NCI-H1048 (cell line): ENCODE results near the gene CCNH.

Source experiments
- DNase-seq: peaks from one replicate; lab custom pipeline; 2025; lab: John Stamatoyannopoulos, UW

CCNH gene

DNA sequence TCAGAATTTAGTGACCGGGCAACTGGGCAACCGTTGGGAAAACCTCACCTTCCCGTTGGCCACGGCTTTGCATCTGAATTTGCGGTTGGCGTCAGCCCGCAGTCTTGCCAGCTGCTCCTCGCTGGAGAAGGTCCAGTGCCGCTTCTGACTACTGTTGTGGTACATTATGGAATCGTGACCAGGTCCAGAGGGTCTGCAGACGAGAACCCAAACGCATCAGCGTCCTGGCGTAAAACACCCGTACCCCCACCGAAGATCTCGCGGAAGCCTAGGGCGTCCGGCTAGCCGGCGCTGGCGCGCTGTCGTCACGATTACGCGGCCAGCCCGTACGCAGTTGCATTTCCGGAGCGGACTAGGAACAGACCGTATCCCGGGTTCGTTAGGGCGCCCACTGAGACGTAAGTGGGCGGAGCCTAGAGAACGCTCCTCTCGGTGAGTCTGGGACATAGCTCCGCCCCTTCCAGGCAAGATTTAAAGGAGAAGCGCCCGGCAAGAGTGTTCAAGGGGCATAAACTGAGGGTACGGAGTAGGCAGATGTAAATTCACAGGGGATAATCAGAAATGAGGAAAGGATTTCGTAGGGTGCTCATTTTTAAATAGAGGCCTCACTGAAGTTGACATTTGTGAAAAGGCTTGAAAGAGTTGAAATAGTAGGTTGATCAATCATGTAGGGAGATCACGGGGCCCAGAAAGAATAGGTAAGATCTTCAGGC is at the start of gene CCNH:
CCNH (minus strand) TSS at position 301 of the 713 bp plus-strand sequence; CDS start at position 165, 136 bp downstream.
- peak; percentile 95 for DNase-seq

DNA sequence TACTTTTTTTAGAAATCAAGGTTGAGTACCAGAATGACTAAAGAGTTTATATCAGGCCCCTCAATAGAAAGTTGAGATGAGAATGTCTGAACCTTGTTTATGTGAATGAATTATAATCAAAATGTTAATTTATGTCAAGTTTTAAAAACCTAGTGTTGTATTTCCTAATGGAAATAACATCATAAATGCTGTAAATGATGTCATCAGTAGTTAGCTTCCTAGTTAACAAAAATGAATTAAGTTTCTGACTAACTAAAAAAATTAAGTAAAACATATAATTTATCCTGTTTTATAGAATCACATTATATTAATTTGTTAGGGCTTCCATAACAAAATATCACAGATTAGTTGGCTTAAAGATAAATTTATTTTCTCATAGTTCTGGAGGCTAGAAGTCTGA is 45.0 kb upstream of the CCNH start:
- no peak for DNase-seq

DNA sequence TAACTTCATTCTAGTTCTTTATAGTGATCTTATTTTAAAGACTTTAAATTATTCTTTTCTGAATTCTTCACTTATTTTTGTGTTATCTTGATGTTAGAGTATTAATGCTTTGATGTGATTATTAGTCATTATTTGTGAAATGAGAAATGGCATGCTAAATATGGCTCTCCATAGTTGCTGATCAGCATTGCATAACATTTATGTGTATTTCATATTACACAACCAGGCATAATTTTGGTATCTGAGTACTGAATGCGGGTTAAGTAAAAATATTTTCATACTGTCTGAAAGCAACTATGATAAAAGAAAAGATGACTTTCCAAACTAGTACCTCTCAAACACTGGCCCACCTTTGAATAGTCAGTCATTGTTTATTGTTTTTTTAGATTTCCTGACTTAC is 41.1 kb upstream of the CCNH start:
- no peak for DNase-seq

DNA sequence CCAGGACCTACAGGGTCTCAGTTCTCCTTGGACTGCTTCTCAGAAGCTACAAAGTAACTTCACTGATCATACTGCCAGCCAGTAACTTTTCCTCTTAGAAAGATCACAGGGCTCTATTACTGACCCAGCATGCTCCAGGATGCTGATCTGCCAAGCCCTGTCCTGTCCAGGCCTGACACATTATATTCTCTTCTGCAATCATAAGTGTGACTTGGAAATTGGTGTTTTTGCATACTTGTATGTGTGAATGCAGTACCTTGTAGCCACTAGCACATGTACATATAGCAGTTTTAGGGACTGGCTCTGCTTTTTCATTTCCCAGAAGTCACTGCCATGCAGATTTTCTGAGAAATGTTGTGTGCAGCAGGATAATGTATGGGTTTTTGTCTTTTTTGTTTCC is 40.1 kb upstream of the CCNH start:
- DNase-seq, result no peak

DNA sequence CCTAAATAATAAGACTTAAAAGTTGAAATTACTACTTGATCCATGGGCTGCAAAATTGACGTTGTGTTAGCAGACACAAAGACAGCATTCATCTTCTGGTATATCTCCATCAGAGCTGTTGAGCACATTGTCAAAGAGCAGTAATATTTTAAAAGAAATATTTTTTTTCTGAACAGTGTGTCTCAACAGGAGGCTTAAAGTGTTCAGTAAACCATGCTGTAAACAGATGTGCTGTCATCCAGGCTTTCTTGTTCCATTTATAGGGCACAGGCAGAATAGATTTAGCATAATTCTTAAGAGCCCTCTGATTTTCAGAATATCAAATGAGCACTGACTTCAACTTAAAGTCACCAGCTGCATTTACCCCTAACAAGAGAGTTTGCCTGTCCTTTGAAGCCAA is 29.7 kb upstream of the CCNH start:
- no peak for DNase-seq

DNA sequence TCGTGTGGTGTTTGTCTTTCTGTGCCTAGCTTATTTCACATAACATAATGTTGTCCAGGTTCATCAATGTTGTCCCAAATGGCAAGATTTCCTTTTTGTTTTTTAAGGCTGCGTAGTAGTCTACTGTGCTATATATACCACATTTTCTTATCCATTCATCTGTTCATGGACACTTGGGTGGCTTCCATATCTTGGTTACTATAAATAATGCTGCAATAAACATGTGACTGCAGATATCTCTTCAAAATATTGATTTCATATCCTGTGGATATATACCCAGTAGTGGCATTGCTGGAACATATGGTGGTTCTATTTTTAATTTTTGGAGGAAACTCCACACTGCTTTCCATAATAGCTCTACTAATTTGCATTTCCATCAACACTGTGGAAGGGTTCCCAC is 25.5 kb upstream of the CCNH start:
- DNase-seq, result no peak

DNA sequence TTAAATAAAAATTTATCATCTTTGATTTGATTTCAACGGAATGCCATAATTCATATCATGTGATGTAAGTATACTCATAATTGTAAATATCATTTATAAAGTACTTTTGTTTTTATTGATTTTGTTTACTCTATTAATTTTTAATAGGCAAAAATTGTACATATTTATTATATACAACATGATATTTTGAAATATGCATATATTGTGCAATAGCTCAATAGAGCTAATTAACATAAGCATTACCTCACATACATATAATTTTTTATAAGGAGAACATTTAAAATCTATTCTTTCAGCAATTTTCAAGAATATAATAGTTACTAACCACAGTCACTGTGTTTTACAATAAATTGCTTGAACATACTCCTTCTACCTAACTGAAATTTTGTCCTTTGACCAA is 25.0 kb upstream of the CCNH start:
- no peak for DNase-seq

DNA sequence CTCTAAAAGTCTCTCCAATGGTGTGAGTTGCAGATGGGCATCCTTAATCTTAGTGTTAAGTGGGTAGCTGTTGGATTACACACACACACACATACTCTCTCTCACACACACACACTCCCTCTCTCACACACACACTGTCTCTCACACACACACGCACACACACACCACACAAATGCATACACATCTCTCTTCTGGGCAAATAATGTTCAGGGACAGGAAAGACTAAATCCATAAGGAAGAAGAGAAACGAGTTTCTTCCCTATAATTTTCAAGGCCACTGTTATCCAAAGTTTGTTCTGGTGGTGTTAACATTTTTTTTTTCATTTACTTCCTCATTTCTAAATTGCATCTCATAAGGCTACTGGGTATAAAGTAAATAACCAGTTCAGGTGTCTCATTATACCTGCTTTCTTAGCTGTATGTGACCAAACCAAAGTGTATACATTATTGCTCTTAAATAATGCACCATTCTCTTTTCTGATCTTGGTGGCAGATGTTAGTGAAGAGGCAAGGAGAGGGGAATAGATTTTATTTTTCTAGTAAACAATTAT is 22.5 kb upstream of the CCNH start:
- DNase-seq, result no peak

DNA sequence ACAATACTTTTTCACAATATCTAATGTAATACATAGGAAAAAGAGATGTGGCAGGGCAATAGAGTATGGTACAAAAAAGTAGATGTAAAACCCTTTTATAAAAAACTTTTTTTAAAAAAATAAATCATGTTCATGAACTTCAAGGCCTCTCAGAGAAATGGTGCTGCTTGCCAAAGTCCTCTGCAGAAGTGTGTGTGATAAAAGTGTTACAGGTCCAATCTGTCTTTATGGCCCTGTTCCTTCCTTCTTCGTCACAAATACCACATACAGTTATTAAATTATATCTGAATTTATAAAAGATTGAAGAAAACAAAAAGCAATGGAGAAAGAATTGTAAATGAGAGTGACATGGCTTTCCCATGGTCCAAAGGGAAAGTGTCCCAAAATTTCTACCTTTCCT is 21.7 kb upstream of the CCNH start:
- DNase-seq, result no peak

DNA sequence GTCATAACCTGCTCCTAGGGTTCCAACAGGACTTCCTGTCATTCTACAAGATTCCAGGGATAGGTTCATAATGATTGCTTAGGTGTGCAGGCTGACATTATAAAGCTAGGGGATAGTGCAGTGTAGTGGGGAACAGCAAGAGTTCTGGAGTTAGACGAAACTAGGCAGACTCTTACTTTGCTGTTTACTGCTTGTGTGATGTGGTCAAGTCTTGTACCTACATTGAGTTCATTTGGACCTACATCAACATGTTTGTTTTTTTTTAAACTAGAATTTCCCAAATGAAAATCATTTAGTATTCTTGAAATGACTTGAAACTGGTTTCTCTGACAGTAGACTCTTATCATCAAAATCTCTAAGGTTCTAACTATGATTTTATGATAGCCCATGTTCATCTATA is 21.2 kb upstream of the CCNH start:
- DNase-seq, result no peak

DNA sequence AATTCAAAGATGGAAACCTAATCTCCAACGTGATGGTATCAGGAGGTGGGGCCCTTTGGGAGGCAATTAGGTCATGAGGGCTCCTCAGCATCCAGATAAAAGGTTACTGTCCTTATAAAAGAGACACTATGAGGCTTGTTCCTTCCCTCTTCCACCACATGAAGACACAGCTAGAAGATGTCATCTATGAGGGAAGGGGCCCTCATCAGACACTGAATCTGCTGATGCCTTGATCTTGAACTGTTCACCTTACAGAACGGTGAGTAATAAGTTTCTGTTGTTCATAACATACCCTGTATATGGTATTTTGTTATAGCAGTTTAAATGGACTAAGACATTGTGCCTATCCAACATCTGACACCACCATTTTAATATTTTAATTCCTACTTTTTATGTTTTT is 19.7 kb upstream of the CCNH start:
- no peak for DNase-seq

DNA sequence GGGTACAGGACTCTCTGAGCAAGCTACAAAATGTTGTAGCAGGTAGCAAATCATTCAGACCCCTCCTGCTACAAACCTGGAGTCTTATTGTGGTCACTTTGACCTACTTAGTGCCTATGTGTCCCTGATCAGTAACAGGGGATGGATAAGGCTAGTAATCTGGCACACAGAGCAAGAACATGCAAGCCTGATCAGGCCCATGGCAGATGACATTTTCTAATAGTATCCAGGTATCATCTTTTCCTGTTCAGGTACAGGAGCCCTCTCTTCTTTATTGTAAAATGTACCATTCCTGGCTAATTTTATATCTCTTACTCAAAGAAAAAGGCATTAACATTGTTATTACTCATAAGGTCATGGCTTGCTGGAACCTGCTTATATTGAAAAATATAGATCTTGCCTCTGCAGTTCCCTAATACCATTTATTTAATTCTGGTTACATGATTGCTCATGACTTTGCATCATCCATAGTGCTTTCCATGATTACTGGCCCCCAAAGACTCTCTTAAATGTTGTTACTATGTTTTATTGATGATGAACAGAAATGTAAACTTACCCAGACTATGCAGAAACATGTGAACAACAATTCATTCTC is 18.2 kb upstream of the CCNH start:
- DNase-seq, result no peak

DNA sequence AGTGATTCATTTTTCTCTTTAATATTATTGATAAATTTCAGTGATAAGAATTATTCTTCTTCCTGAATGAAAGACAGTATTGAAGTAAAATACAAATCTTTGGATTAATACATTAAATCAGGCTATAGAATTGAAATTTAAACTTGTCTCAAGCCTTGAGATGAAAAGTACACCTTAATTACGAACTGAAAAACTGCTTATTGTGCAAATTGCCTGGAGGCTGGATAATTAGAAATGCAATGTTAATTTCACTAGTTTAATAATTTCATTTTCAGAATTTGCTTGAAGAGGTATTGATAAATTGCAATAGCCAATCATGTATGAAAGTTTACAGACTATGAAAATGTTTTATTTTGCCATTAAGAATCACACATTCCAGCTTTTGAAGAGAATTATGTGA is 11.0 kb upstream of the CCNH start:
- DNase-seq, result no peak

DNA sequence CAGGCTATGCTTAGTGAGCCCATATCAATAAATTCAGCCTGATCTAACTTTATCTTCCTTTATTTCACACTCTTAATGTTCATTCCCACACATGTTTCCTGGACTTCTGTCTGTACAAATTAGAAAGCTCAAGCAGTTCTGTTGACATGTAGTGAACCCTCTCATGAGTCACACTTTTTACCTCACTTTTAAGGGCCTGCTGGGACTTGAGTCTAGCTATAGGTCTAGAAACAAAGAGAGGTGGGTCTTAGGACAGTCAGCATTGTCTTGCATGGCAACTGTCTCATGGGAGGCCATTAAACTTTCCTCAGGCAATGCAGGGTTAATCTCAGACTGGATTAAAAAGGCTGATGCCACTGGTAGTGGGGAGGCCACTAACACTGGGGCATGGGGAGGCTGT is 8.6 kb upstream of the CCNH start:
- no peak for DNase-seq

DNA sequence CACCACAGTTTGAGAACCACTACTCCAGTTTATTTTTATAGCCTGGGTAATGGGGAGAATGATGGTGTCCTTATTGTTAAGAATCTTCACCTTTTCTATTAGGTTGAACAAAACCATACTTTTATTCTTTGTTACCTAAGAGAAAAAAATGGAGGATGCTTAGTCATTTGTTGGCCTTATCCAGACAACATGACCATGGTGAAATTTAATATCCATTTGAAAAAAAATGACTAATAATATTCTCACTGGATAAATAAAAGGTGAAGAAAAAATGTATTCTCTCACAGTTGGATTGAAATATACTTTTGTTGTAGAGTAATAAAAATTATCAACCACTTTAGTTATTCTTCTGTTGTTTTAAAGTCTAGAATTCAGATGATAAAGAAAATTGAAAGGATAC is 5.8 kb upstream of the CCNH start:
- DNase-seq, result no peak

DNA sequence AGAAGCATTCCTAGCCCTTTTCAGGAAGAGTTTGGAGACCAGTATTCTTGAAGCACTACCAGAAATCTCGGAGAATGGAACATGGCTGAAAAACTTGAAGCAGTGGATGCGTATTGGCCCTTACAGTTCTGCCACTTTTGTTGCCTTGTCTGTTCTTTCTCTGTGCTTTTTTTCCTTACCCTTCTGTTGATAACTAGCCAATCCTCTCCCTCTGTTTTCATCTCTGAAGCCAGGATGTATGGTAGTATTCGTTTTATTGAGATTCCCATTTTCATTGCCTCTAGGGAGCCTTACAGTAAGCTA is 564 bp upstream of the CCNH start:
- DNase-seq, result no peak

DNA sequence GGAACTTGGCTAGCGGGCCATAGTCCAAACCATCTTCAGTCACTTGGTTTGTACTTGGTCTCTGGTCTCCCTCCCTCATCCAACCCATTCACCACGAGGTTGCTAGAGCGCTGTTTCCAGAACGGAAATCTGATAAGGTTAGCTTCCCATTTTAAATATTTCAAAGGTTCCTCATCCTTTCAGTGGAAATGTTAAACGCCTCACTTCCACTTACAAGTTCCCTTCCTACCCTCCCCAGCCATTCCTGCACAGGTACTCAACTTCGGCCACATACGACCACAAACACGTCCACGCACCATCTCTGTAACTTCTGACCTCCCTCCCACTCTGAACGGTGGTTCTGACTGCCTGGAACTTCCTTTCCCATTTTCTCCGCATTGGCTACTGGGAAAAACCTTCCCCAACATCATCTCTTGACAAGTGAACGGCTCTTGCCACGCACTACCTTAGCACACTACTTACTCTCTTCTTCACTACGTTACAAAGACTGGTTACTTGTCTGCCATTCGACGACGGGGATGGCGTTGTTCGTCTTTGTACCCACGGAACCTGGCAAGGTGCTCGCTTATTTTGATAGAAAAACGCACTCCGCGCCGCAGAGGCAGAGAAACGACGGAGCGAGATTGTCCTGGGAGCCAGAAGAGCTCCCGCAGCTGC is 629 bp downstream of the CCNH start:
- no peak for DNase-seq

DNA sequence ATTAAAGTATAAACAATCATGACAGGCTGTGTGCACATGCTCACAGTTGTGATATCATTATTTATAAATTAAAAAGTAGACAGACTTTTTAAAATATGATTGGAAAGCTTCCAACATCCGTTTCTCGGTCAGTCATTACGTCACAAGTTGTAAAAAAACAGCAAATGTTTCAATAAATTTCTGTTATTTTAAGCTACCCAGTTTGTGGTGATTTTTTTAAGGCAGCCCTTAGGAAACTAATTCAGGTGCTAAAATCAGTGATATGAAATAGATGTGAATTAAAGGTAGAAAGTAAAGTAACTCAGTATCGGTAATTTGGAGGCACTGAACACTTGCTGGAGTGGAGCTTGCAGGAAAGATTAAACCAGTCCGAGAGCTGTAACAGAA is 1.2 kb downstream of the CCNH start:
- DNase-seq, result no peak

DNA sequence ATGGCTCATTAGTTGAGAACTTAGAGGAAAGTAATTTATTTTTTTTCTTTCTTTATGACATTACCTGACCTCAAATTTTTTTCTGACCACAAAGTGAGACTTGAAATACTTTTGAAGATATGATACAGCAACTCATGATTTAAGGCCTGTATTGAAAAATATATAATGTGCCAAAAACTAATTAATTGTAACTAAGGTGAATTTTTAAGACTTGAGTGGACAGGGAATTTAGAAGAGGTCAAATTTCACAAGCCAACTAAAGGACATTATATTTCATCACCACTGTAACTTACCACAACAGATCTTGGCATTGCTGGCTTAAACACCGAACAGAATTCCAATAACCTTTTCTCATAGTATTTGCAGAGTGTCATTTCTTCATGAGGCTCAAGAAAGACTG is 1.8 kb downstream of the CCNH start:
- no peak for DNase-seq

DNA sequence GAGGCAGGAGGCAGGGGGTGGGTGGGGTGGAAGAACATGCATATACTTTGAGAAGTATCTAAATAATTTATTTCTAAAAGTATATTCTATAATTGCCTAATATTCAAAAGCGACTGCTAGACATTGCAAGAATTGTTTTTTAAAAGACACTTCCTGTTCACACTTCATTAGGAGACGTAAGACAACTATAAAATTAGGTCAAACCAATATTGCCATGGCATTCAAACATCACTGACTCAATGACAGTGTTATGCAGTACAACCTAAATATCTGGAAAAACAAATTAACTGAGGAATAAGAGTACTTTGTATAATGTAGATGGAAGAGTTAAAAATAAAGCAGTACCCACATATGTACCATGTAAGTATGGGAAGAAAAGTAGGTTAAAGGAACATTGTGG is 4.5 kb downstream of the CCNH start:
- no peak for DNase-seq

DNA sequence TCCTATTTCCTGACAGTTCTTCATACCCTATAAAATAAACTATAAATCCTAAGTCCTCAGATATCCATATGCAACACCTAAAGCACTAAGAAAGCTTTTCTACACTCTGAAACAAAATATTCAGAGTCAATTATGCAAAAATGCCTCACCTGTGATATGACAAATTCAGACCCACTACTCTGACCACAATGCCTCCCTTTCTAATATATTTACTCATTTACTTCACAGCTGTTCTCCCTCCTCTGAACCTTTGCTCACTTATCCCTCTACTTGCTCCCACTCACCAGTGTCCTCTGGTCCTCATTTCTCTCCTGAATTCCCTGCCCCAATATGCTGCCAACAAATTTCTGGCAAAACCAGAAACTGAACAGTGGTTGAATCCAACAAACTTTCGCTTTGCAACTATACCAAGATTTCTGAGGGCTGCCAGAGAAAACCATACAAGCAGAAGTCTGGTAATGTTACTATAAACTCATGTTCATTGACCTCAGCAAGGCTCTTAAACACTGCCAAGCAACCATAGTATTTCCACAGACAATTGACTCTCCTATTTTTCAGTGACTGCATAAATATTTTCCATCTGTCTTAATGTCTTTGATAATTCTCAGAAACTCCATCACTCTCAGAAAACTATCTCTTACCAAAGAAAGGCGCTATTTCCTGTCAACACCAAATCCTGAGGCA is 7.1 kb downstream of the CCNH start:
- DNase-seq, result no peak

DNA sequence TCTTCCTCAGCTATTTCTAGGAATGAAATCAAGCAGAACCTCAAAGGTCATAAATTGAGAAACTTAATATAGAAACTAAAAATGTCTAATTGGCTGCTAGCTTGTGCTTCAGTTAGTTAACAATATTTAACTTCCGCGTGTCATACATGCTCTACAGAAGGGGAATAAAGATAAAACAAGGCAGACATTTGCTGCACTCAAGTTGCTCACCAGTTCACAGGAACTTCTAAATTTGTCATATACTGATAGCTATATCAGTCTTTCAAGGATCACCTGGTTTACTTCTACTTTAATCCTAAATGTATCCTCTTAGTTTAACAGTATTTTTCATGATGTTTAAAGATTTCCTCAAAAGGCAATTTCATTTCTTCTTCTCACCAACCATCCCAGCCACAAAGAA is 8.4 kb downstream of the CCNH start:
- DNase-seq, result no peak

DNA sequence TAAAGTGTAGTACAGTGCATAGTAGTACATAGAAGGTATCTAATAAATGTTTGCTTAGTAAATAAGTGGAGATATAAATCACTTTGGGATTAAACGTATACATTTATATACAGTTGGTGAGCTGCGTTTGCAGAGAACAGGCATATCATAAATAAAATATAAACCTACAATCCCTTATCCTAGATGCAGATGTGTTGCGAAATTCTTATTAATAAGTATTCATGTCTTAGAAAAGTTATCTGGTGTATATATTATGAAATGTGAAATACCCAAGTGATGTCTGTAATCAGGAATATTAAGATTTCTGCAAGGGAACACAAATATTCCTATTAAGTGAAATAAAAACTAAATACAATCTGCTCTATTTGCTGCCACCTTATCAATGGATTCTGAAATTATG is 8.8 kb downstream of the CCNH start:
- DNase-seq, result no peak
